Loucy (cell line): Measurements from ENCODE around the gene REEP1.

Experiments
- CTCF ChIP-seq: fragments of 200-600 bp; sonication (generic); conservative IDR thresholded peaks from 2 replicates; pipeline ENCODE4 v1.5.1; 2014; ENCODE audit warnings: mild to moderate bottlenecking, antibody characterized with exemption, low read length
- EZH2phosphoT487 ChIP-seq: fragments of 200-600 bp; IDR thresholded peaks from 2 replicates; pipeline ENCODE4 v1.6.1; 2018; ENCODE audit warnings: antibody characterized with exemption, mild to moderate bottlenecking, moderate library complexity, borderline replicate concordance

GRCh38 chr2:86239745-86240144 lies 97.7 kb downstream of the REEP1 start:
- TF ChIP-seq CTCF (no peak), EZH2phosphoT487 (no peak)
